Stimulated activated CD4-positive, alpha-beta T cell treated with anti-CD3 and anti-CD28 coated beads, Interleukin-4, amount 100 ng/mL, for 24 hours (primary cell): Measurements from ENCODE around the gene FBN3.

Experiments used
- DNase-seq: peaks from one replicate; pipeline ENCODE4 v3.0.0-alpha.2; 2020

FBN3 gene

GRCh38 chr19:8148088-8148409 lies 1.3 kb downstream of the FBN3 start:
- DNase-seq, result no peak

DNA sequence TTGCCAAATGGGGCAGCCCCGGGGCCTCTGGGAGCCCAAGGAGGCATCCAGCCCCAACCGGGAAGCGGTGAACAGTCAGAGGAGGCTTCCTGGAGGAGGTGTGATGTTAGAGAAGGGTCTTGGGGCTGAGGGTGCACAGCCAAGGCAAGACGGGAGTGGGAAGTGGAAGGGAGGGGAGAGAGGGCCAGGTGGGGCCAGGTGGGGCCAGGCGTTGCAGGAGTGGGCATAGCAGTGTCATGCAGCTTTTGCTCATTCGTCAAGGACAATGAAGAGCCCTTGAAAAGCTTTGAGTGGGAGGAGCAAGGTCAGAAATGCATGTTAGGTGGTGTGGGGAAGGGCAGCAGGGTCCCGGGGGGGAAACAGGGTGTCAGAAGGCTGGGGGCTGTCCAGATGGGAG lies 1.8 kb downstream of the FBN3 start:
- DNase-seq, result no peak

DNA sequence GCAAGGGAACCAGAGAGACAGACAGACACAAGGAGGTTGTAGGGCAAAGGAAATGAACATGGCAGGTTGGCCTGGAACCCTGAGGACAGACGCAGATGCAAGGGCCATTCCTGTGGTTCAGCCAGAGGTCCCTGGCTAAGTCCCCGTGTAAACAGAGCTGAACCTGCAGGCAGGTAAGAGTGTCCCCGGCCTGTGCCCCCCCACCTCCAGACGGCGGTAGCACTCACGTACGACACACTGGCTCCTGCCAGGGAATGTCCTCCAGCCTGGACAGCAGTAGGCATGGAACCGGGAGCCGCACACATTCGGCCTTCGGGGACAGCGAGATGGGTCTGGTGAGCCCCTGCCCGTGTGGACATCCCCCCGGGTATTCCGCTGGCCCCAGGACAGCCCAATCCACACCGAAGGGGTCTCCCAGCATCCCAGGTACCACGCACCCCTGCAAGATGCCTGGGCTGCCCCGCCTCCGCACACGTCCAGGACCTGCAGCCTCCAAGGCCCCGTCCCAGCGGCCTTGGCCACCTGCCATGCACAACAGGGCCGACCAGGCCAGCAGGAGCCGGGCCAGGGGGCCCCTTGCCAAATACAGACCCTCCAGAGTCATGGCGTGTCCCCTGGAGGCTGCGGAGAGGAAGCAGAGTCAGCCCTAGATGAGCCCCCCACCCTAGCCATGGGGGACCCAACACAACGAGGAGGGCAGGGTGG lies 2.4 kb downstream of the FBN3 start:
- no peak for DNase-seq

- DNase-seq, result no peak
Measured at GRCh38 chr19:8144273-8144995, 5.0 kb downstream of the FBN3 start.

- DNase-seq, result no peak
Measured at GRCh38 chr19:8143041-8143440, 6.4 kb downstream of the FBN3 start.

- no peak for DNase-seq
Measured at GRCh38 chr19:8142513-8142900, 6.9 kb downstream of the FBN3 start.

- no peak for DNase-seq
Measured at GRCh38 chr19:8141726-8142512, 7.5 kb downstream of the FBN3 start.

DNA sequence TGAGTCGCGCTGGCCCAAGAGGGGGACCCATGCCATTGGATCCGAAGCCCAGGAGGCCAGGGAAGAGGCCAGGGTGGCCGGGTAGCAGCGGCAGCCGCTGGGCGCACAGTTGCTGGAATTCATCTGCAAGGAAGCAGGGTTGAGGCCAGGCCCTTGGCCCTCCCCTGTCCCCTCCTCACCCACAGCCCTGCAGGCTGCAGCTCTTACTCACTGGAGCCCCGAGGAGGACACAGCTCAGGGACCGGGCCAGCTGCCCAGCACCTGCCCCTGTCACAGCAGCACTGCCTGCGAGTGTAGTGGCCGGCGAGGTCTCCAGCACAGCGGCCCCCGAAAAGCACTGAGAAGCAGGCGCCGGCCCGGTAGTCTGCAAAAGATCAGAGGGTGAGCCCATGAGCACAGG lies 11.2 kb downstream of the FBN3 start:
- no peak for DNase-seq

- no peak for DNase-seq
Measured at GRCh38 chr19:8137425-8137824, 12.0 kb downstream of the FBN3 start.

GRCh38 chr19:8135946-8136618 lies 13.3 kb downstream of the FBN3 start:
- DNase-seq, result no peak

DNA sequence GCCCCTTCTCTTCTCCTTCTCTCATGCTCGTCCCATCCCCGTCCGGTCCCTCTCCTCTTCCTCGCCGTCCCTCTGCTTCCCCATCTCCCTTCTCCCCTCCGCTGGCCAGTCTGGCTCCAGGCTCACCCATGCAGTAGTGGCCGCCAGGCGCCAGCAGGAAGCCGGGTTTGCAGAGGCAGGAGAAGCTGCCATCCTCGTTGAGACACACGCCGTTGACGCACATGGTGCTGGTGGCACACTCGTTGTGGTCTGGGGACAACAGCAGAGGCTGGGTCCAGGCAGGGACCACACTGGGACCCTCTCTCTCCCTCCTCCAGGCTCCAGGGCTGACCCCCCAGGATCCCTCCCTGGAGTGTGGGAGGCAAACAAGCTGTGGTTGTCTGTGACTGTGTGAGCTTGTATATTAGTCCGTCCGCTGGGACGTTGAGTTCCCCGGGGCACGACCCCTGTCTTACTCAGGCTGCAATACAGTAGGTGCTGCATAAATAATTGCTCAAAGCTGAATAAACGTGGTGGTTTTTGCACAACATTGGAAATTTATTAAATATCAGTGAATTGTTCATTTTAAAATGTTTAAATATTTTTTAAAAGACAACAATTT lies 16.4 kb downstream of the FBN3 start:
- no peak for DNase-seq

GRCh38 chr19:8131517-8131916 lies 17.9 kb downstream of the FBN3 start:
- DNase-seq, result no peak

- no peak for DNase-seq
Measured at GRCh38 chr19:8129061-8129618, 20.3 kb downstream of the FBN3 start.

GRCh38 chr19:8128551-8128950 lies 20.8 kb downstream of the FBN3 start:
- DNase-seq, result no peak

GRCh38 chr19:8127311-8127710 lies 22.1 kb downstream of the FBN3 start:
- DNase-seq, result no peak

DNA sequence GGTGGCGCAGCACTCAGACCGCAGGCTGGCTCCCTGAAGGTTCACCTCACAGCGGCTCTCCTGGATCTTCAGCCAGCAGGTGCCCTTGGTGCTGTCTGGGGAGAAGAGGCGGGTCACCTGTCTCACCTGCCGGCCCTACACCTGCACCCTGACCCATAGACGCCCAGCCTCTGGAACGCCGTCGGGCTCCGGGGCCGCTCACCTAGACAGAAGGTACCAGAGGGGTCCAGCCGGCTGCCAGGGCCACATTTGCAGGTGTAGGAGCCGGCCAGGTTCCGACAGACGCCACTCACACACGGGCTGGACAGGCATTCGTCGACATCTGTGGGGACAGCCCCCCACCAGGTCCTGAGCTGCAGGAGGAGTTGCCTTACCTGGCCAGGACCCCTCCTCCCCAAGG lies 22.9 kb downstream of the FBN3 start:
- no peak for DNase-seq

GRCh38 chr19:8126008-8126407 lies 23.4 kb downstream of the FBN3 start:
- DNase-seq, result no peak

DNA sequence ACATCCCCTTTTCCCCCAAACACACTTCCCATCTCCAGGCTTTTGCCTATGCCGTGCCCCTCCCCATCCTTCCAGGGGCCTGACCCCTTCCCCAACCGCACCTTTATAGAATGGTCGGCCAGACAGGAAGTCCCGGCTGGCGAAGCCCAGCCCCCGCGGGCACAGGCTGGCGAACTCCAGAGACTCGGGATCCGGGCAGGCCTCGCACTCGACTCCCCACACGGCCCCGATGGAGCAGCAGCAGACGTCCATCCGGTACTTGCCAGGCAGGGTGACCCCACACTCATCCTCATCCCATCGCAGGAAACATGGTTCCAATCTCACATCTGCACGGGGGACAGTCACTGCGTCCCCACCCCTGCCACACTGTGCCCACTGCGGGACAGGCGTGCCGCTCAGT lies 25.7 kb downstream of the FBN3 start:
- no peak for DNase-seq

DNA sequence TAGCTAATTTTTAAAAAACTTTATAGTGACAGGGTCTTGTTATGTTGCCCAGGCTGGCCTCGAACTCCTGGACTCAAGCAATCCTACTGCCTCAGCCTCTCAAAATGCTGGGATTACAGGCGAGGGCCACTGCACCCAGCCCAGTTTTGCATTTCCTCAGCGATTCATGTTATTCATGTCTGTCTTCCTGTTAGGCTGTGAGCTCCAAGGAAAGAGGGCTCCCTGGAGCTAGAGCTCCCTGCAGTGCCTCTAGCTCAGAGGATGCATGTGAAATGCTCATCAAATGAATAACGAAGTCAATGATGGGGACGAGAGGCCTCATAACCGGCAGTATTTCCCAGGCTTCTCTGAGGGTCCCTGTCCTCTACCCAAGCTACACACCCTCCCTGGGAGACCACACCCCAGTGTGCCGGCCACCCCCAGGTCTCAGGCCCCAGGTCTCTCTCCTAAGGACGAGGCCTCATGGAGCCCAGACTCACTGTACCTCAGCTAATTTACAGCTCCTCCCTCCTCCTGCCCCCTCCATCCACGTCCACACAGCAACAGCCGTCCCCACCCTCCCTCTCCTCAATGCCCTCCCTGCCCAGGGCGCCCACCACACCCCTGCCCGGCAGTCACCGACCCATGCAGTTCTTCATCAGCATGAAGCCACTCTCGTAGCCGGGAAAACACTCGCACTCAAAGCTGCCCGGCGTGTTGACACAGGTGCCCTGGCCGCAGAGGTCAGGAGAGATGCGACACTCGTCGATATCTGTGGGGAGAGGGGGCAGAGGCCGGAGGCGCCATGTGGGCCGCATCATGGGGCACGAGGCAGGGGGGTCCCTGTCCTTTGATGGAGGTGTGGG lies 28.5 kb downstream of the FBN3 start:
- DNase-seq, result no peak

GRCh38 chr19:8117991-8118390 lies 31.4 kb downstream of the FBN3 start:
- DNase-seq, result no peak

DNA sequence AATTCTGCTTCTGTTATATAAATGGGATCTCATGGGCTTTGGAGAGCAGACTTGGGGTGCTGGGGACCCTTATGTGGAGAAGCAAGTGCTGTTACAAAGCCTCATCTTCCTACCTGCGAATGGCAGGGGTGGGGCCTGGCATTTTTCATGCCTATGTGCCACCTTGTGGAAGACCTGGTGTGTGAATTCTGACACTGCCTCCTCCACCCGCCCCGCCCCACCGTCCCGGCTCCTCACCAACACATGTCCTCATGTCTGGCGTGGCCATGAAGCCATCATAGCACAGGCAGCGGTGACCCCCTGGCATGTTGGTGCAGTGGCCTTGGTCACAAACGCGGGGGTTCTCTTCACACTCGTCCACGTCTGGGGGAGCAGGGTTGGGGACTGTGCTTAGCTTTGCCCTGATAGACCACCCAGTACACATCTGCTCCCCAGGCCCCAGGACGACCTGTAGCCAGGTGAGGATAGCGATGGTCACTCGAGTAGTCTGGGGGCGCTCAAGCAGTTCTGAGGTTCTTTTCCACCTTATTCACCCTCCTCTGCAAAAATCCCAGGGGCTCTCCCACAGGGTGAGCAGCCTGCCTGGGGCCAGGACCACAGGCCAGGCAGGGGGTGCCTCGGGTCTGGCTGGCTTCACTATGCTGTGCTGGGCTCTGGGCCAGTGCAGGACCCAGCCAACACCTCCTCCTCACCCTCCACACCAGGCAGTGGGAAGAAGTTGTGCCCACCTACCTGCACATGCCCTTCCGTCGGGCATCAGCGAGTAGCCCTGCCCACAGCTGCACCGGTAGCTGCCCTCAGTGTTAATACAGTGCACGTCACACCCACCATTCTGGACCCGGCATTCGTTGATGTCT lies 32.7 kb downstream of the FBN3 start:
- no peak for DNase-seq
